HG02870 (cell line): ENCODE measurements around the gene DAAM1.

Source experiments
- ATAC-seq: cut with Tn5 transposase; IDR thresholded peaks from one replicate; pipeline ENCODE4 v1.9.1; 2021; ENCODE audit warnings: mild to moderate bottlenecking, moderate library complexity; ENCODE audit not compliant: unreplicated experiment

Gene DAAM1

GRCh38 chr14:59187118-59187517 lies 1.3 kb upstream of the DAAM1 start:
- no peak for ATAC-seq

GRCh38 chr14:59187802-59188460 lies 536 bp upstream of the DAAM1 start:
- ATAC-seq, result peak; percentile 15

- peak; percentile 14 for ATAC-seq
Observed at GRCh38 chr14:59189091-59189785, 771 bp downstream of the DAAM1 start.

- ATAC-seq, result peak; percentile 36
Observed at GRCh38 chr14:59189786-59190368, 1.4 kb downstream of the DAAM1 start.

GRCh38 chr14:59190372-59190771 lies 1.9 kb downstream of the DAAM1 start:
- no peak for ATAC-seq

GRCh38 chr14:59195912-59196311 lies 7.4 kb downstream of the DAAM1 start:
- ATAC-seq, result no peak

GRCh38 chr14:59197695-59198262 lies 9.3 kb downstream of the DAAM1 start:
- ATAC-seq, result no peak

- no peak for ATAC-seq
Observed at GRCh38 chr14:59199205-59199604, 10.7 kb downstream of the DAAM1 start.

- no peak for ATAC-seq
Observed at GRCh38 chr14:59199614-59200013, 11.1 kb downstream of the DAAM1 start.

- no peak for ATAC-seq
Observed at GRCh38 chr14:59200195-59200594, 11.7 kb downstream of the DAAM1 start.

GRCh38 chr14:59202031-59202430 lies 13.6 kb downstream of the DAAM1 start:
- ATAC-seq, result no peak

- no peak for ATAC-seq
Observed at GRCh38 chr14:59204305-59204704, 15.8 kb downstream of the DAAM1 start.

- ATAC-seq, result no peak
Observed at GRCh38 chr14:59206892-59207291, 18.4 kb downstream of the DAAM1 start.

- no peak for ATAC-seq
Observed at GRCh38 chr14:59207506-59207933, 19.1 kb downstream of the DAAM1 start.

- no peak for ATAC-seq
Observed at GRCh38 chr14:59208224-59208814, 19.9 kb downstream of the DAAM1 start.

GRCh38 chr14:59208954-59209353 lies 20.5 kb downstream of the DAAM1 start:
- no peak for ATAC-seq

GRCh38 chr14:59210621-59211020 lies 22.2 kb downstream of the DAAM1 start:
- ATAC-seq, result no peak

GRCh38 chr14:59213368-59214315 lies 25.2 kb downstream of the DAAM1 start:
- ATAC-seq, result no peak

GRCh38 chr14:59214702-59215302 lies 26.3 kb downstream of the DAAM1 start:
- peak; percentile 75 for ATAC-seq

- no peak for ATAC-seq
Observed at GRCh38 chr14:59215322-59215721, 26.9 kb downstream of the DAAM1 start.
